Stomach smooth muscle (tissue), 2 donors: ENCODE measurements around the gene PFDN4.

ENCODE experiments used
- H3K27ac ChIP-seq: one replicate; pipeline ENCODE4 v1.7.0; 2013; ENCODE audit warnings: mild to moderate bottlenecking, low read length, inconsistent platforms
- H3K27me3 ChIP-seq, 2 donors: one replicate each; pipeline ENCODE4 v1.7.0; 2013; ENCODE audit warnings: low read length in 2 of 2; ENCODE audit not compliant: insufficient read depth in 2 of 2, control insufficient read depth in 1 of 2
- H3K36me3 ChIP-seq, 2 donors: one replicate each; pipeline ENCODE4 v1.7.0; 2013; ENCODE audit warnings: low read length in 2 of 2; ENCODE audit not compliant: control insufficient read depth in 2 of 2, insufficient read depth in 2 of 2
- H3K4me1 ChIP-seq: one replicate; pipeline ENCODE4 v1.7.0; 2013; ENCODE audit warnings: low read length; ENCODE audit not compliant: control insufficient read depth, insufficient read depth
- H3K4me3 ChIP-seq, 2 donors: one replicate each; pipeline ENCODE4 v1.7.0; 2013; ENCODE audit warnings: low read length in 2 of 2
- H3K9ac ChIP-seq, 2 donors: one replicate each; pipeline ENCODE4 v1.7.0; 2013; ENCODE audit warnings: low read length in 2 of 2, mild to moderate bottlenecking in 1 of 2
- H3K9me3 ChIP-seq, 2 donors: one replicate each; pipeline ENCODE4 v1.7.0; 2013; ENCODE audit warnings: low read length in 2 of 2; ENCODE audit not compliant: control insufficient read depth in 2 of 2
- donor health status: healthy.
- donor health status: Pancreatic carcinoma.

The PFDN4 gene

GRCh38 chr20:54174457-54175175 lies 33.3 kb upstream of the PFDN4 start:
- no peak overlapping the region for H3K27ac ChIP-seq
- H3K4me1 ChIP-seq = peaks cover 11% of the 10 kb centered on the region
- no peaks in the 10 kb centered on the region for H3K36me3 ChIP-seq
- H3K27me3 ChIP-seq = peaks cover 35 to 39% of the 10 kb centered on the region in 2 donors
- no peaks in the 10 kb centered on the region for H3K9me3 ChIP-seq
- H3K9ac ChIP-seq = no peak overlapping the region
- H3K4me3 ChIP-seq = no peak overlapping the region

DNA sequence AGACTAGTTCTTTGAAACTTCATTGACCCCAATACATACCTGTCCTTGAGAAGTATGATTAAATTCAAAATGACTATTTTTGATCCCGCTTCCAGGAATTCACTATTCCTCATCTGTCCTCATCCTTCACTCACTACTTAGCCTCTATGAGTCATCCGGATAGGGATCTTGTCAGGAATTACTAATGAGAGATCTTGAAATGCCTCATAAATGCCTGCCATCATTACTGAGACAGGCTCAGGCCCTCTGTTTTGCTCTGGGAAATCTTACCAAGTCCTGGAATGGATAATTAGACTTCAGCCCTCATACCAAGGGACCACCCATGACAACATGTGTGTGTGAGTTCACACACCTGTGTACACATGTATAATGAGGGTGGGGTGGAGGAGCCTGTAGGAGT lies 31.3 kb upstream of the PFDN4 start:
- peaks cover 26 to 28% of the 10 kb centered on the region in 2 donors for H3K27me3 ChIP-seq
- H3K9ac ChIP-seq = no peak overlapping the region
- peaks cover 11% of the 10 kb centered on the region for H3K4me1 ChIP-seq

GRCh38 chr20:54177378-54177777 lies 30.5 kb upstream of the PFDN4 start:
- Histone ChIP-seq H3K9ac (no peak overlapping the region), H3K27me3 (peaks cover 22 to 23% of the 10 kb centered on the region in 2 donors), H3K4me3 (no peak overlapping the region), H3K9me3 (no peaks in the 10 kb centered on the region), H3K27ac (no peak overlapping the region), H3K36me3 (no peaks in the 10 kb centered on the region), H3K4me1 (peaks cover 11% of the 10 kb centered on the region)

More for the DNA sequence above, 31.3 kb upstream of the PFDN4 start:
- no peak overlapping the region for H3K27ac ChIP-seq
- no peaks in the 10 kb centered on the region for H3K36me3 ChIP-seq
- H3K9me3 ChIP-seq = no peaks in the 10 kb centered on the region
- H3K4me3 ChIP-seq = no peak overlapping the region

GRCh38 chr20:54178256-54178655 lies 29.6 kb upstream of the PFDN4 start:
- Histone ChIP-seq H3K4me3 (no peak overlapping the region), H3K9me3 (no peaks in the 10 kb centered on the region), H3K27me3 (peaks cover 13 to 15% of the 10 kb centered on the region in 2 donors)

GRCh38 chr20:54179946-54180345 lies 27.9 kb upstream of the PFDN4 start:
- H3K4me3 ChIP-seq = no peak overlapping the region
- no peaks in the 10 kb centered on the region for H3K9me3 ChIP-seq
- peaks cover 0 to 4% of the 10 kb centered on the region in 2 donors for H3K27me3 ChIP-seq
- no peak overlapping the region for H3K9ac ChIP-seq
- H3K4me1 ChIP-seq = no peaks in the 10 kb centered on the region
- no peaks in the 10 kb centered on the region for H3K36me3 ChIP-seq
- no peak overlapping the region for H3K27ac ChIP-seq

More at GRCh38 chr20:54178256-54178655, 29.6 kb upstream of the PFDN4 start:
- Histone ChIP-seq H3K36me3 (no peaks in the 10 kb centered on the region), H3K27ac (no peak overlapping the region), H3K9ac (no peak overlapping the region), H3K4me1 (peaks cover 8% of the 10 kb centered on the region)

DNA sequence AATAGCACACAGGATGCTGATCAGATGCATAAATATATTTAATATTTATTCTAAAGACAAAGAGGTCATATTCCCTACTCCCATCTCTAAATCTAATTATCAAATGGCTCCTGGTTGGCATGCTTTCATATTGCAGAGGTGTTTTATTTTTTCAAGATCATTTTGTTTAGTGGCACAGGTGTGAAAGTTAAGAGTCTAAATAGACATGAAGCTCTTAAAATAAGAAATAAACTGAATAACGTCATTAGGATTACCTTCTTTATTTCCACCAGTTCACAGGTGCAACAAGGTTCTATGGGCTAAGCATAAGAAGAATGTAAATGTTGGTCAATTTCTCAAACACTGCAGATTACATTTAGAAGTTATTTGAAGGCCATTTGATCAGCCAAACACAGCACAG lies 27.0 kb upstream of the PFDN4 start:
- no peak overlapping the region for H3K27ac ChIP-seq
- H3K27me3 ChIP-seq = peaks cover 0 to 5% of the 10 kb centered on the region in 2 donors
- no peaks in the 10 kb centered on the region for H3K9me3 ChIP-seq
- no peaks in the 10 kb centered on the region for H3K4me1 ChIP-seq
- H3K9ac ChIP-seq = no peak overlapping the region
- H3K4me3 ChIP-seq = no peak overlapping the region
- H3K36me3 ChIP-seq = no peaks in the 10 kb centered on the region

- Histone ChIP-seq H3K36me3 (no peaks in the 10 kb centered on the region), H3K27ac (no peak overlapping the region), H3K9me3 (no peaks in the 10 kb centered on the region), H3K27me3 (peaks cover 0 to 5% of the 10 kb centered on the region in 2 donors), H3K4me3 (no peak overlapping the region), H3K9ac (no peak overlapping the region), H3K4me1 (no peaks in the 10 kb centered on the region)
Observed at GRCh38 chr20:54184071-54184470, 23.8 kb upstream of the PFDN4 start.

- Histone ChIP-seq H3K9me3 (no peaks in the 10 kb centered on the region), H3K27me3 (peaks cover 0 to 5% of the 10 kb centered on the region in 2 donors), H3K36me3 (no peaks in the 10 kb centered on the region), H3K4me3 (no peak overlapping the region), H3K4me1 (no peaks in the 10 kb centered on the region), H3K9ac (no peak overlapping the region), H3K27ac (no peak overlapping the region)
Observed at GRCh38 chr20:54184904-54185626, 22.8 kb upstream of the PFDN4 start.

DNA sequence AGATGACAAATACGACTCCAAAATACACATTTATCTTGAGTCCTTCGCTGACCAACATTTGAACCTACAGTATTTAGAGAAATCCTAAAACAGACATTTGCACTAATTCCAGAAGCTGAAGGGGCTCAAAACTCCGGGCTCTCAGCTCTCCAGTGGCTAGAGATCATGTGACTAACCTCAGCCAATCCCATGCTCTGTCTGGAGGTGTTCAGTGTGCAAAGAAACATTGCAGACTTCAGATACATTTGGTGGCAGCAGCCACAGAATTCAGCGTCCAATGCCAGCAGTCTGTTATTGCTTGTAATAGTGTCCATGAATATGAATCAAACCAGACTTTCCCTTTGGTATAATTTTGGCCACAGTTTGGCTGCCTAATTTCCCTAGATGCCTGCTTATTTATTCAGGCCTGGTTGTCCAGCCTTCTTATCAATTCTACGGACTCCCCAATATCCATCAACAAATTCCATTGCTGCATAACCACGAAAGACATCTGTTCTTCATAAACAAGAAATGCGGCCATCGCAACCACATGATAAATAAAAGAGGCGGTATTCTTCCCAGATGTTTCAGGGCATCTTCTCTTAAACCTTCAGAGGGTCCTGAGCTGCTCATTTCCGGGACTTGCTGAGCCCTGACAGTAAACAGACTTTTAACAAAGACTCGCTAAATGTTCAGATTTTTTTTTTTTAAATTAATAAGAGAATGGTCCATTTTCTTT lies 19.6 kb upstream of the PFDN4 start:
- Histone ChIP-seq H3K27ac (no peak overlapping the region), H3K9ac (no peak overlapping the region), H3K4me3 (no peak overlapping the region), H3K9me3 (no peaks in the 10 kb centered on the region), H3K4me1 (no peaks in the 10 kb centered on the region), H3K36me3 (no peaks in the 10 kb centered on the region), H3K27me3 (peaks cover 0 to 5% of the 10 kb centered on the region in 2 donors)

DNA sequence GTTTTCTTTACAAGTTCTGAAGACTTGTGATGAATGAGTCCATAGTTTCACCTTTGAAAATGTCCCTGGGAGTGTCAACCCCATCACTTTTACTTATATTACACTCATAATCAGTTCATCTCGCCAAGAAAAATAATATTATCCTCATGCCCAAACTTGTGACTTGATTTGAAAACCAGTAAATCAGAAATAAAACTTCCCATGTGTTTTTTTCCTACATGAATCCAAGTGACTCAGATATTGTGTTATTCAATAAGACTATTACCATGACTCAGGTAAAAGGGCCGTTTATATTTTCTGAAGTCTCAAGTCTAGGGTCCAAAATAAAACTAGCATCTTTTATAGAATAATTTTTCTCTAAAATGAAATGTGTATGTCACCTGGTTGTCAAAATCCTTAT lies 18.3 kb upstream of the PFDN4 start:
- Histone ChIP-seq H3K9ac (no peak overlapping the region), H3K9me3 (no peaks in the 10 kb centered on the region), H3K4me1 (no peaks in the 10 kb centered on the region), H3K36me3 (no peaks in the 10 kb centered on the region), H3K4me3 (no peak overlapping the region), H3K27me3 (peaks cover 0 to 5% of the 10 kb centered on the region in 2 donors), H3K27ac (no peak overlapping the region)
